Measurements from ENCODE around the gene HOXB5. TPM values are rescaled to one million over a fixed set of nuclear protein-coding genes. Genes with fewer than 3 reads are reported as not detected.

Gene HOXB5
- total and polyA plus RNA-seq, 2 of the 4 experiments (the other 2 are of a cell fraction): 0.54 to 18.0 TPM

- TF ChIP-seq NFE2L2 (IDR thresholded peaks at IDR 0.05; ENCODE audit: low read depth, low read length) (no peak), RFX5 (IDR thresholded peaks at IDR 0.05; ENCODE audit: low read depth, low read length) (no peak), POLR2A (IDR thresholded peaks at IDR 0.05; ENCODE audit: low read depth, low read length) (no peak)
These were observed 28.1 kb upstream of the HOXB5 start (continued) for GRCh38 chr17:48621410-48622392.

GRCh38 chr17:48620461-48621139, 27.0 kb upstream of the HOXB5 start:
- Histone ChIP-seq H2AK5ac (ENCODE audit: low read depth, low read length) (no peak overlapping the region), H2BK20ac (ENCODE audit: low read depth, low read length) (no peak overlapping the region), H2BK15ac (ENCODE audit: low read depth, low read length) (no peak overlapping the region), H4K8ac (ENCODE audit: low read depth in 2 of 2, low read length in 2 of 2) (no peak overlapping the region), H3K4ac (ENCODE audit: low read depth, low read length) (no peak overlapping the region), H3K23ac (ENCODE audit: low read depth, low read length) (0 out of 2 replicates have a peak overlapping the region, but pooled peaks have one; percentile 31), H3K36me3 (ENCODE audit: control insufficient read depth, insufficient read depth, low read length) (no peaks in the 10 kb centered on the region), H2BK120ac (ENCODE audit: low read depth, low read length) (no peak overlapping the region), H2BK5ac (ENCODE audit: low read depth, low read length, poor library complexity, severe bottlenecking) (no peak overlapping the region), H3K4me2 (ENCODE audit: low read depth, low read length) (no peak overlapping the region), H3K9me1 (ENCODE audit: insufficient read depth, low read length) (no peaks in the 10 kb centered on the region; the same call in 1 of the 2 replicates), H4K91ac (ENCODE audit: insufficient read depth, low read depth, low read length) (no peak overlapping the region), H2AFZ (replicated peaks; ENCODE audit: low read length, poor library complexity) (no peak overlapping the region), H3K4me1 (ENCODE audit: control insufficient read depth, insufficient read depth, low read length) (no peaks in the 10 kb centered on the region; the same call in 1 of the 2 replicates), H3K4me3 (ENCODE audit: insufficient read depth, low read depth, low read length) (no peak overlapping the region), H3K56ac (ENCODE audit: extremely low read depth, insufficient read depth, low read length) (no peak overlapping the region), H3K27ac (ENCODE audit: insufficient read depth, low read length) (no peak overlapping the region), H3K79me1 (ENCODE audit: low read depth in 1 of 2, low read length in 2 of 2) (no peaks in the 10 kb centered on the region), H4K20me1 (ENCODE audit: insufficient read depth, low read length) (peaks cover 13% of the 10 kb centered on the region; the same call in 1 of the 2 replicates), H3K18ac (ENCODE audit: low read depth, low read length) (no peak overlapping the region), H3K14ac (replicated peaks; ENCODE audit: low read depth, low read length) (no peak overlapping the region), H2AK9ac (replicated peaks; ENCODE audit: low read depth, low read length, poor library complexity) (no peak overlapping the region), H4K5ac (ENCODE audit: low read depth, low read length) (no peak overlapping the region), H3K9me3 (ENCODE audit: control insufficient read depth, insufficient read depth, low read length) (peaks cover 11% of the 10 kb centered on the region), H3K27me3 (ENCODE audit: control insufficient read depth, insufficient read depth, low read length) (peaks cover 97% of the 10 kb centered on the region), H3K9ac (ENCODE audit: low read depth, low read length) (no peak overlapping the region)
- intact Hi-C loops (cut with micrococcal nuclease): no loop called here
- TF ChIP-seq CTCF (conservative IDR thresholded peaks at IDR 0.05; ENCODE audit: low read depth, low read length): no peak
- no TSS peak for BruUV-seq (replicated peaks)
- ATAC-seq (ENCODE audit: low read depth) (no peak), DNase-seq (no peak)
- CTCF ChIA-PET: interaction anchor here (0.6 kb wide), 1 partner anchor 98 kb away, joined by 3 read pairs; no protein-coding TSS in a partner anchor
- POLR2A ChIA-PET (ENCODE audit: unreplicated experiment): no interaction called here
- no CpG with 5 or more reads among the region's 6 CpGs for WGBS, 2 experiments (ENCODE audit: extremely low coverage in 2 of 2, insufficient read length in 1 of 2)
- in situ Hi-C loops (cut with MboI; ENCODE audit: low sequenced_read_pairs): loop anchor here (10.0 kb wide), 1 partner anchor 456 kb away; no protein-coding TSS in a partner anchor
- dilution Hi-C loops (cut with HindIII; ENCODE audit: low sequenced_read_pairs, unreplicated experiment): no loop called here
